SK-N-SH (cell line): ENCODE measurements around the gene RASGRF1. TPM values are rescaled to one million over a fixed set of nuclear protein-coding genes. Genes with fewer than 3 reads are reported as not detected.

ENCODE experiments used
- CTCF ChIA-PET: fragments of 300-600, 350-600 bp; formaldehyde crosslinking; extraction: SDS; loops from one replicate; lab custom pipeline; 2021; lab: Yijun Ruan, JAX
- POLR2A ChIA-PET: fragments of 350-600 bp; sonication (Branson Sonifier 250); formaldehyde crosslinking; extraction: SDS; loops from one replicate; lab custom pipeline; 2020; ENCODE audit warnings: antibody characterized with exemption, inconsistent platforms; lab: Yijun Ruan, JAX
- DNase-seq: peaks from one replicate; pipeline ENCODE4 v3.0.0; 2012
- H2AFZ ChIP-seq: fragments of 200-600 bp; sonication (generic); 2 replicates; pipeline ENCODE4 v1.8.1; 2016; ENCODE audit warnings: antibody characterized with exemption, mild to moderate bottlenecking, low read depth
- H3F3A ChIP-seq: fragments of 200-600 bp; sonication (generic); replicated peaks from 2 replicates; pipeline ENCODE3; 2016; ENCODE audit warnings: antibody characterized with exemption, mild to moderate bottlenecking; ENCODE audit not compliant: insufficient read depth
- H3K27ac ChIP-seq, 2 experiments: fragments of 200-500 bp in 1 of 2; fragments of 200-600 bp in 1 of 2; sonication (Bioruptor generic) in 1 of 2; sonication (generic), shearing (Covaris generic) in 1 of 2; 2 replicates each; pipeline versions ENCODE4 v1.5.1 to v1.6.1; 2014 to 2016; ENCODE audit warnings: low read depth in 2 of 2, inconsistent platforms in 1 of 2, low read length in 1 of 2, mild to moderate bottlenecking in 1 of 2, mixed read lengths in 1 of 2
- H3K27me3 ChIP-seq: fragments of 200-600 bp; sonication (generic), shearing (Covaris generic); 2 replicates; pipeline ENCODE4 v1.6.1; 2016; ENCODE audit warnings: mixed run types; ENCODE audit not compliant: insufficient read depth
- H3K36me3 ChIP-seq, 2 experiments: fragments of 200-500 bp in 1 of 2; fragments of 200-600 bp in 1 of 2; sonication (Bioruptor generic) in 1 of 2; sonication (generic) in 1 of 2; replicated peaks in 1 of 2; 2 replicates each; pipeline versions ENCODE3 to v1.5.1; 2014 to 2016; ENCODE audit warnings: low read length in 1 of 2, mild to moderate bottlenecking in 1 of 2; ENCODE audit not compliant: insufficient read depth in 2 of 2, control insufficient read depth in 1 of 2
- H3K4me1 ChIP-seq, 2 experiments: fragments of 200-500 bp in 1 of 2; fragments of 200-600 bp in 1 of 2; sonication (Bioruptor generic) in 1 of 2; sonication (generic), shearing (Covaris generic) in 1 of 2; 2 replicates each; pipeline versions ENCODE4 v1.5.1 to v1.6.1; 2014 to 2016; ENCODE audit warnings: low read depth in 1 of 2, low read length in 1 of 2, mixed run types in 1 of 2; ENCODE audit not compliant: insufficient read depth in 2 of 2, control insufficient read depth in 1 of 2
- H3K4me2 ChIP-seq: fragments of 200-600 bp; sonication (generic), shearing (Covaris generic); 2 replicates; pipeline ENCODE4 v1.6.1; 2017; ENCODE audit warnings: mixed run types
- H3K4me3 ChIP-seq, 2 experiments: fragments of 200-500 bp in 1 of 2; fragments of 200-600 bp in 1 of 2; sonication (Bioruptor generic) in 1 of 2; sonication (generic), shearing (Covaris generic) in 1 of 2; 2 replicates each; pipeline versions ENCODE4 v1.5.1 to v1.8.1; 2014 to 2016; ENCODE audit warnings: low read depth in 2 of 2, inconsistent platforms in 1 of 2, low read length in 1 of 2, mild to moderate bottlenecking in 1 of 2, mixed read lengths in 1 of 2, moderate library complexity in 1 of 2
- H3K79me2 ChIP-seq: fragments of 200-600 bp; sonication (generic); 2 replicates; pipeline ENCODE4 v1.8.1; 2017; ENCODE audit warnings: mild to moderate bottlenecking; ENCODE audit not compliant: insufficient read depth
- H3K9ac ChIP-seq: fragments of 200-600 bp; sonication (generic); 2 replicates; pipeline ENCODE4 v1.6.1; 2017; ENCODE audit warnings: mixed run types
- H3K9me2 ChIP-seq: fragments of 200-600 bp; sonication (generic); 2 replicates; pipeline ENCODE4 v1.6.1; 2017; ENCODE audit warnings: mixed run types
- H3K9me3 ChIP-seq: fragments of 200-600 bp; sonication (generic); 2 replicates; pipeline ENCODE4 v1.6.1; 2017; ENCODE audit warnings: mixed run types, mild to moderate bottlenecking, moderate library complexity
- H4K20me1 ChIP-seq: fragments of 200-600 bp; sonication (generic); 2 replicates; pipeline ENCODE4 v1.6.1; 2017; ENCODE audit warnings: mild to moderate bottlenecking, mixed run types; ENCODE audit not compliant: insufficient read depth
- ELF1 ChIP-seq: IDR thresholded peaks from 2 replicates; pipeline ENCODE4 v1.4.0; 2012
- EZH2phosphoT487 ChIP-seq: fragments of 200-600 bp; sonication (generic); IDR thresholded peaks from 2 replicates; pipeline ENCODE4 v1.6.1; 2017; ENCODE audit warnings: low read depth, mixed run types, mild to moderate bottlenecking, antibody characterized with exemption, moderate library complexity, borderline replicate concordance
- FOXJ3 ChIP-seq: sonication (generic); formaldehyde crosslinking; IDR thresholded peaks from 2 replicates; pipeline ENCODE4 v1.5.1; 2020; ENCODE audit warnings: mild to moderate bottlenecking, missing genetic modification reagents
- GABPA ChIP-seq: IDR thresholded peaks from 2 replicates; pipeline ENCODE4 v1.4.0; 2012; ENCODE audit warnings: low read depth, mild to moderate bottlenecking
- GATA2 ChIP-seq: sonication (generic); formaldehyde crosslinking; IDR thresholded peaks from 2 replicates; pipeline ENCODE4 v1.5.0; 2020; ENCODE audit warnings: mild to moderate bottlenecking, missing genetic modification reagents
- JUND ChIP-seq: IDR thresholded peaks from 2 replicates; pipeline ENCODE4 v1.4.0; 2012
- MEF2A ChIP-seq: IDR thresholded peaks from 2 replicates; pipeline ENCODE4 v1.4.0; 2012; ENCODE audit warnings: low read depth, borderline replicate concordance
- MXI1 ChIP-seq: IDR thresholded peaks from 2 replicates; pipeline ENCODE4 v1.6.1; 2012; ENCODE audit warnings: mild to moderate bottlenecking, low read depth, low read length, improper control_type of control experiment
- NRF1 ChIP-seq: IDR thresholded peaks from 2 replicates; pipeline ENCODE4 v1.6.1; 2012; ENCODE audit warnings: low read depth, mild to moderate bottlenecking, low read length
- POLR2AphosphoS5 ChIP-seq: IDR thresholded peaks from 2 replicates; pipeline ENCODE4 v1.6.1; 2012; ENCODE audit warnings: low read depth, low read length
- RAD21 ChIP-seq: IDR thresholded peaks from 2 replicates; pipeline ENCODE4 v1.6.1; 2012; ENCODE audit warnings: mild to moderate bottlenecking, low read length
- RXRA ChIP-seq: IDR thresholded peaks from 2 replicates; pipeline ENCODE4 v1.4.0; 2012; ENCODE audit warnings: low read depth, mild to moderate bottlenecking, borderline replicate concordance
- SIN3A ChIP-seq: IDR thresholded peaks from 2 replicates; pipeline ENCODE4 v1.6.1; 2012; ENCODE audit warnings: low read depth, mild to moderate bottlenecking, low read length, moderate library complexity, borderline replicate concordance
- SMC3 ChIP-seq: IDR thresholded peaks from 2 replicates; pipeline ENCODE4 v1.6.1; 2012; ENCODE audit warnings: low read depth, low read length, improper control_type of control experiment
- TAF1 ChIP-seq: IDR thresholded peaks from 2 replicates; pipeline ENCODE4 v1.6.1; 2012; ENCODE audit warnings: low read depth, mild to moderate bottlenecking, low read length, moderate library complexity, borderline replicate concordance
- TCF12 ChIP-seq: IDR thresholded peaks from 2 replicates; pipeline ENCODE4 v1.4.0; 2012
- TEAD4 ChIP-seq: IDR thresholded peaks from 2 replicates; pipeline ENCODE4 v1.4.0; 2012; ENCODE audit warnings: mild to moderate bottlenecking, borderline replicate concordance; ENCODE audit not compliant: insufficient read depth
- YY1 ChIP-seq: IDR thresholded peaks from 2 replicates; pipeline ENCODE4 v1.4.0; 2012; ENCODE audit warnings: low read depth, mild to moderate bottlenecking
- WGBS: methylation state at CpG from one replicate; pipeline ENCODE4 v1.1.6; 2017; ENCODE audit warnings: low lambda C conversion rate; 5-methylcytosine and 5-hydroxymethylcytosine counted together
- polyA plus RNA-seq, 3 experiments: library from polyadenylated mRNA; depleted of rRNA; stranded (reverse); fragments of >200 nt; gene quantifications; 2 replicates each; pipeline ENCODE4 v1.2.3, GENCODE V29; 2012
- TF ChIP-seq, protein P1 (sequence below): IDR thresholded peaks from 2 replicates; pipeline ENCODE4 v1.4.0; 2012; ENCODE audit warnings: low read depth, borderline replicate concordance
- TF ChIP-seq, protein P2 (sequence below): fragments of 150-350 bp; IDR thresholded peaks from 2 replicates; pipeline ENCODE4 v1.6.1; 2016; ENCODE audit warnings: mild to moderate bottlenecking, low read depth, low read length
- TF ChIP-seq, protein P3 (sequence below): IDR thresholded peaks from 2 replicates; pipeline ENCODE4 v1.4.0; 2012; ENCODE audit warnings: low read depth

The RASGRF1 gene
- polyA plus RNA-seq, 1 of the 3 experiments (the other 2 are of a cell fraction): 0.10 TPM

DNA sequence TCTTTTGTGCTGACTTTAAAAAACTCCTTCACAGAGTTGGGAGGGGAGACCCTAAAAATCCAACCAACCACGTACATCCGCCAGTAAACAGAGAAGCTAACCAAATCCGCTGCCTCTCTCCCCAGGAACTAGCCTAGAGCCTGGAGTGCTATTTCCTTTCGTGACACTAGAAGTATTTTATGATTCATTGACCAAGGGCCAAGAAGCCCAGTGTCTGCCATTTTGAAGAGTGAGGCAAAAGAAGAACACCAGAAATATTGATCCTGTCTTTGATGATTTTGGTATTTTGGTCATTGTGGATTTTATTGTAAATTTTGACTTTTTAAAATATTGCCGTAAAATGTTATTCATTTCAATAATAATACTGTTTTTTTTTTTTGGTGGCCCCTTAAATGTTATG lies 135.2 kb downstream of the RASGRF1 start:
- DNase-seq: no peak
- WGBS: 88% methylated on average over 5 of the region's 5 CpGs
- POLR2A ChIA-PET: no interaction called here

DNA sequence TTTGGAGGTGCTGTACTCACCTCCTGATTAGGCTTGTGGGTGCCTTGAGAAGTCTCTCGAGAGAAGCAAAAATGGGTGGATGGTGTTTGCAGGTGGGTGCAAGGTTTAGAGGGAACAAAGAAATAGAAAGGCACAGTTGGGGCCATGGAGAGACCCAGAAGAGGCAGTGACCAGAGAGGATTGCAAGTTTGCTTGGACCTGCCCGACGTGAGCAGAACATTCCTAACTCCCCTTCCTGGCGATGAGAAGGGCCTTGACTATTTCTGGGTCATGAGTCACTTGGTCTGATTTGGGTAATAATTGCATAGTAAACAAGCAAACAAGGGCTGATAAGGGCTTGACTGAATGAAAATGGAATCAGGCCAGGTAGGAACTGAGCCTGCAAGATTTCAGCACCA lies 138.7 kb downstream of the RASGRF1 start:
- Histone ChIP-seq H3K4me1 (no peaks in the 10 kb centered on the region), H3K4me3 (no peak overlapping the region), H3F3A (no peaks in the 10 kb centered on the region), H4K20me1 (no peaks in the 10 kb centered on the region), H3K9me3 (no peaks in the 10 kb centered on the region), H2AFZ (no peak overlapping the region), H3K9ac (no peak overlapping the region), H3K4me2 (no peak overlapping the region), H3K9me2 (no peaks in the 10 kb centered on the region), H3K79me2 (no peaks in the 10 kb centered on the region), H3K36me3 (no peaks in the 10 kb centered on the region), H3K27me3 (no peaks in the 10 kb centered on the region), H3K27ac (no peak overlapping the region)
- POLR2A ChIA-PET: interaction anchor here (0.6 kb wide), 1 partner anchor 12 kb away, joined by 3 read pairs; no protein-coding TSS in a partner anchor
- CTCF ChIA-PET: no interaction called here
- DNase-seq: no peak
- no peak for TF ChIP-seq GATA2 (CRISPR knock-in tag)
- no peak for TF ChIP-seq FOXJ3
- WGBS: 64% methylated on average over 4 of the region's 4 CpGs

More for the DNA sequence above, 135.2 kb downstream of the RASGRF1 start:
- no peak overlapping the region for H3K4me3 ChIP-seq
- no peaks in the 10 kb centered on the region for H3K9me2 ChIP-seq
- no peak overlapping the region for H3K4me2 ChIP-seq
- H3K9ac ChIP-seq: no peak overlapping the region
- H4K20me1 ChIP-seq: no peaks in the 10 kb centered on the region
- H3K79me2 ChIP-seq: no peaks in the 10 kb centered on the region
- H3F3A ChIP-seq: no peaks in the 10 kb centered on the region
- H2AFZ ChIP-seq: no peak overlapping the region
- no peaks in the 10 kb centered on the region for H3K27me3 ChIP-seq
- H3K9me3 ChIP-seq: no peaks in the 10 kb centered on the region
- no peak overlapping the region for H3K27ac ChIP-seq
- H3K36me3 ChIP-seq: no peaks in the 10 kb centered on the region
- TF ChIP-seq POLR2AphosphoS5 (no peak), GABPA (no peak), TAF1 (no peak), TCF12 (no peak), EZH2phosphoT487 (no peak), GATA2 (CRISPR knock-in tag) (no peak), RAD21 (no peak)
- no peaks in the 10 kb centered on the region for H3K4me1 ChIP-seq
- CTCF ChIA-PET: no interaction called here

DNA sequence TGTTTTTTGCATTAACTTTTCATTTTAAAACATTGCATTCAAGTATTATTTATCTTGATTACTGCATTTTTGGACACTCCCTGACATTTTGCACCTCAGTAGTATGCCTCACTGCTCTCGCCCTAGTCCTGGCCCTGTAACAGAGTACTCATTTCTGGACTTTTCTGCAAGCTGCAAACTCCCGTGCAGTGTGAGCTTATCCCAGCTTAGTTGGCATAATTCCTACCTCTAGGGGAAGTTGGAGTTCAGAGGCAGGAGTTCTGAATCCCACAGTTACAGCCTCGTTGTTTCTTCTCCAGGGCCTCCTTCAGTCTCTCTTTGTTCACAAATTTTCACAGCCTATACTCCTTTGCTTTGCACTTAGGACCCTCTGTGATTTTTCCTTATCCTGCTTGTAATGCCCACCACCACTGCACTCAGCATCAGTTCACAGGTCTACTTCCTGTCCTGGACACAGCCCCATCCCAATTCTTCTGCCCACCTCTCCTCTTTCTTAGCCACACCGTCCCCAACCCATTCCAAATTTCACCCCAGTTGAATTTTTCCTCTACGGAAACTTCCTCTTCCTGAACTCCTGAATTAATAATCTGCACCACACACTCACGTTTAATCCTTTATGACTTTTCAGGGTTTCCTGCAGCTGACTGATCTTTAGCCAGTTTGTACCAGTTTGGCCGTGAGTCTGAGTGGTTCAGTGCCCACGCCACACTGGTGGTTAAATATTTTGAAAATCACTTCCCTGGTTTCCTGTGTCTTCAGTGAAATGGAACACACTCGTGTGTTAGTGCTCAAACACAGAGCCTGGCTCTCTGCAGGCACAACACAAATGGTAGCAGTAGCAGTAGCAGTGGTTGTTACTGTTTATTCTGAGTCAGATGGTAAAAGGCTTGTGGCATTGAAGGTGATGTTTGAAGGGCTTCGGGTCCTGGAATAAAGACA lies 139.4 kb downstream of the RASGRF1 start:
- H3K27ac ChIP-seq: no peak overlapping the region
- ChIA-PET POLR2A (no interaction called here), CTCF (interaction anchor here (1.4 kb wide), 1 partner anchor 28 kb away, joined by 4 read pairs; no protein-coding TSS in a partner anchor)
- H3K9me3 ChIP-seq: no peaks in the 10 kb centered on the region
- no peak for DNase-seq
- H4K20me1 ChIP-seq: no peaks in the 10 kb centered on the region
- H3K36me3 ChIP-seq: no peaks in the 10 kb centered on the region
- no peak overlapping the region for H3K4me2 ChIP-seq
- no peak overlapping the region for H3K9ac ChIP-seq
- no peaks in the 10 kb centered on the region for H3K79me2 ChIP-seq
- H3K9me2 ChIP-seq: no peaks in the 10 kb centered on the region
- WGBS: 66% methylated on average over 10 of the region's 10 CpGs
- H3K4me1 ChIP-seq: no peaks in the 10 kb centered on the region
- H2AFZ ChIP-seq: no peak overlapping the region
- no peaks in the 10 kb centered on the region for H3K27me3 ChIP-seq
- no peaks in the 10 kb centered on the region for H3F3A ChIP-seq
- no peak overlapping the region for H3K4me3 ChIP-seq
- TF ChIP-seq TEAD4 (no peak), JUND (no peak), ELF1 (no peak), SMC3 (no peak), SIN3A (no peak), NRF1 (no peak), MXI1 (no peak), MEF2A (no peak), YY1 (no peak), EZH2phosphoT487 (no peak), POLR2AphosphoS5 (no peak), RAD21 (no peak), RXRA (no peak)
- TF ChIP-seq, protein P1, sequence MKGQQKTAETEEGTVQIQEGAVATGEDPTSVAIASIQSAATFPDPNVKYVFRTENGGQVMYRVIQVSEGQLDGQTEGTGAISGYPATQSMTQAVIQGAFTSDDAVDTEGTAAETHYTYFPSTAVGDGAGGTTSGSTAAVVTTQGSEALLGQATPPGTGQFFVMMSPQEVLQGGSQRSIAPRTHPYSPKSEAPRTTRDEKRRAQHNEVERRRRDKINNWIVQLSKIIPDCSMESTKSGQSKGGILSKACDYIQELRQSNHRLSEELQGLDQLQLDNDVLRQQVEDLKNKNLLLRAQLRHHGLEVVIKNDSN: no peak
- TF ChIP-seq, protein P2, sequence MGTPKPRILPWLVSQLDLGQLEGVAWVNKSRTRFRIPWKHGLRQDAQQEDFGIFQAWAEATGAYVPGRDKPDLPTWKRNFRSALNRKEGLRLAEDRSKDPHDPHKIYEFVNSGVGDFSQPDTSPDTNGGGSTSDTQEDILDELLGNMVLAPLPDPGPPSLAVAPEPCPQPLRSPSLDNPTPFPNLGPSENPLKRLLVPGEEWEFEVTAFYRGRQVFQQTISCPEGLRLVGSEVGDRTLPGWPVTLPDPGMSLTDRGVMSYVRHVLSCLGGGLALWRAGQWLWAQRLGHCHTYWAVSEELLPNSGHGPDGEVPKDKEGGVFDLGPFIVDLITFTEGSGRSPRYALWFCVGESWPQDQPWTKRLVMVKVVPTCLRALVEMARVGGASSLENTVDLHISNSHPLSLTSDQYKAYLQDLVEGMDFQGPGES: no peak
- TF ChIP-seq, protein P3, sequence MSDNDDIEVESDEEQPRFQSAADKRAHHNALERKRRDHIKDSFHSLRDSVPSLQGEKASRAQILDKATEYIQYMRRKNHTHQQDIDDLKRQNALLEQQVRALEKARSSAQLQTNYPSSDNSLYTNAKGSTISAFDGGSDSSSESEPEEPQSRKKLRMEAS: no peak
